SKM-1 treated with dmso at 0.1 percent for 144 hours (cell line): ENCODE measurements around the gene RHBDL1.

Experiments
- DNase-seq: peaks from one replicate; lab custom pipeline; 2025; ENCODE audit not compliant: unreplicated experiment; lab: John Stamatoyannopoulos, UW

The RHBDL1 gene

GRCh38 chr16:674968-675883, at the start of gene RHBDL1:
RHBDL1 (plus strand) TSS chr16:675671; CDS start chr16:675791, 120 bp downstream.
- DNase-seq: no peak

GRCh38 chr16:625977-626765, 49.3 kb upstream of the RHBDL1 start:
- DNase-seq: no peak

- DNase-seq: no peak
Measured at GRCh38 chr16:626787-627453, 48.6 kb upstream of the RHBDL1 start.

GRCh38 chr16:627454-628239, 47.8 kb upstream of the RHBDL1 start:
- DNase-seq: no peak

- no peak for DNase-seq
Measured at GRCh38 chr16:628321-629061, 47.0 kb upstream of the RHBDL1 start.

- DNase-seq: no peak
Measured at GRCh38 chr16:629185-629832, 46.2 kb upstream of the RHBDL1 start.

GRCh38 chr16:629833-630248, 45.6 kb upstream of the RHBDL1 start:
- DNase-seq: no peak

GRCh38 chr16:630249-630814, 45.1 kb upstream of the RHBDL1 start:
- DNase-seq: no peak

- no peak for DNase-seq
Measured at GRCh38 chr16:630815-631405, 44.6 kb upstream of the RHBDL1 start, which contains the start of gene WFIKKN1. WFIKKN1 (plus strand) TSS chr16:630985; CDS start chr16:631254, 269 bp downstream.

- no peak for DNase-seq
Measured at GRCh38 chr16:631808-632358, 43.6 kb upstream of the RHBDL1 start.

GRCh38 chr16:632486-633335, 42.8 kb upstream of the RHBDL1 start:
- no peak for DNase-seq

- no peak for DNase-seq
Measured at GRCh38 chr16:633336-634050, 42.0 kb upstream of the RHBDL1 start.

- no peak for DNase-seq
Measured at GRCh38 chr16:634051-634670, 41.3 kb upstream of the RHBDL1 start.

GRCh38 chr16:634996-635395, 40.5 kb upstream of the RHBDL1 start:
- no peak for DNase-seq

GRCh38 chr16:635573-636205, 39.8 kb upstream of the RHBDL1 start:
- DNase-seq: no peak
